IMR-90 (cell line): Measurements from ENCODE around the gene RPS6KA5. TPM values are rescaled to one million over a fixed set of nuclear protein-coding genes. Genes with fewer than 3 reads are reported as not detected.

Source experiments
- ATAC-seq: fragments of 200-7000 bp; cut with Tn5 transposase; 2 replicates; pipeline ENCODE4 v1.9.1; 2020; ENCODE audit warnings: low read depth, mild to moderate bottlenecking, moderate library complexity
- BruUV-seq: library from RNA; stranded (reverse); fragments of 400-500 nt; replicated peaks from 2 replicates; lab custom pipeline; 2021; lab: Mats Ljungman, UMichigan
- CTCF ChIA-PET: fragments of 300-600 bp; formaldehyde crosslinking; extraction: SDS; loops from one replicate; lab custom pipeline; 2021; ENCODE audit warnings: antibody characterized with exemption; lab: Yijun Ruan, JAX
- POLR2A ChIA-PET: fragments of 300-600 bp; sonication (Branson Sonifier 250); formaldehyde crosslinking; loops from one replicate; lab custom pipeline; 2022; ENCODE audit warnings: antibody characterized with exemption; ENCODE audit not compliant: unreplicated experiment; lab: Charles Lee
- DNase-seq: peaks from one replicate; pipeline ENCODE4 v3.0.0; 2013
- H2AFZ ChIP-seq: replicated peaks from 2 replicates; pipeline ENCODE3; 2013; ENCODE audit warnings: low read length, mild to moderate bottlenecking; ENCODE audit not compliant: poor library complexity
- H2AK5ac ChIP-seq: 2 replicates; pipeline ENCODE4 v1.6.1; 2013; ENCODE audit warnings: low read depth, low read length, inconsistent platforms
- H2AK9ac ChIP-seq: replicated peaks from 2 replicates; pipeline ENCODE3; 2013; ENCODE audit warnings: mild to moderate bottlenecking, low read depth, low read length, moderate library complexity; ENCODE audit not compliant: poor library complexity
- H2BK120ac ChIP-seq: 2 replicates; pipeline ENCODE4 v1.6.1; 2013; ENCODE audit warnings: low read depth, low read length, inconsistent platforms
- H2BK15ac ChIP-seq: 3 replicates; pipeline ENCODE4 v1.6.1; 2013; ENCODE audit warnings: low read depth, low read length, inconsistent platforms
- H2BK20ac ChIP-seq: 2 replicates; pipeline ENCODE4 v1.6.1; 2013; ENCODE audit warnings: low read depth, mild to moderate bottlenecking, inconsistent platforms, low read length, moderate library complexity
- H2BK5ac ChIP-seq: 2 replicates; pipeline ENCODE4 v1.6.1; 2013; ENCODE audit warnings: mild to moderate bottlenecking, low read depth, low read length, inconsistent platforms; ENCODE audit not compliant: poor library complexity, severe bottlenecking
- H3K14ac ChIP-seq: replicated peaks from 2 replicates; pipeline ENCODE4 v1.6.1; 2013; ENCODE audit warnings: low read depth, low read length, inconsistent platforms
- H3K18ac ChIP-seq: 2 replicates; pipeline ENCODE4 v1.6.1; 2013; ENCODE audit warnings: low read depth, low read length, control low read depth
- H3K23ac ChIP-seq: 2 replicates; pipeline ENCODE4 v1.6.1; 2013; ENCODE audit warnings: low read depth, low read length, inconsistent platforms
- H3K27ac ChIP-seq: 2 replicates; pipeline ENCODE4 v1.5.1; 2013; ENCODE audit warnings: mild to moderate bottlenecking, control low read depth, low read length; ENCODE audit not compliant: insufficient read depth
- H3K27me3 ChIP-seq: 2 replicates; pipeline ENCODE4 v1.6.1; 2013; ENCODE audit warnings: low read length; ENCODE audit not compliant: control insufficient read depth, insufficient read depth
- H3K36me3 ChIP-seq: 2 replicates; pipeline ENCODE4 v1.6.1; 2013; ENCODE audit warnings: low read length, mixed read lengths; ENCODE audit not compliant: control insufficient read depth, insufficient read depth
- H3K4ac ChIP-seq: 2 replicates; pipeline ENCODE4 v1.6.1; 2013; ENCODE audit warnings: low read depth, low read length, inconsistent platforms
- H3K4me1 ChIP-seq: 2 replicates; pipeline ENCODE4 v1.6.1; 2013; ENCODE audit warnings: low read length, mixed read lengths; ENCODE audit not compliant: control insufficient read depth, insufficient read depth
- H3K4me2 ChIP-seq: 2 replicates; pipeline ENCODE4 v1.6.1; 2013; ENCODE audit warnings: low read depth, mild to moderate bottlenecking, control low read depth, low read length, moderate library complexity
- H3K4me3 ChIP-seq: 2 replicates; pipeline ENCODE4 v1.5.1; 2013; ENCODE audit warnings: low read depth, mild to moderate bottlenecking, control low read depth, low read length, moderate library complexity; ENCODE audit not compliant: insufficient read depth
- H3K56ac ChIP-seq: 2 replicates; pipeline ENCODE4 v1.6.1; 2013; ENCODE audit warnings: low read length, inconsistent platforms; ENCODE audit not compliant: insufficient read depth; ENCODE audit errors: extremely low read depth
- H3K79me1 ChIP-seq, 2 experiments: 2 replicates each; pipeline ENCODE4 v1.6.1; 2013; ENCODE audit warnings: low read length in 2 of 2, inconsistent platforms in 1 of 2, low read depth in 1 of 2
- H3K9ac ChIP-seq: 2 replicates; pipeline ENCODE4 v1.6.1; 2013; ENCODE audit warnings: low read depth, low read length, control low read depth
- H3K9me1 ChIP-seq: 2 replicates; pipeline ENCODE4 v1.6.1; 2013; ENCODE audit warnings: low read length, inconsistent platforms; ENCODE audit not compliant: insufficient read depth
- H3K9me3 ChIP-seq: 2 replicates; pipeline ENCODE4 v1.6.1; 2013; ENCODE audit warnings: low read length; ENCODE audit not compliant: control insufficient read depth, insufficient read depth
- H4K20me1 ChIP-seq: 2 replicates; pipeline ENCODE4 v1.6.1; 2013; ENCODE audit warnings: low read length, inconsistent platforms; ENCODE audit not compliant: insufficient read depth
- H4K5ac ChIP-seq: 2 replicates; pipeline ENCODE4 v1.6.1; 2013; ENCODE audit warnings: mild to moderate bottlenecking, low read depth, low read length, control low read depth
- H4K8ac ChIP-seq, 2 experiments: 2 replicates each; pipeline ENCODE4 v1.6.1; 2013; ENCODE audit warnings: low read depth in 2 of 2, low read length in 2 of 2, control low read depth in 1 of 2, inconsistent platforms in 1 of 2
- H4K91ac ChIP-seq: 2 replicates; pipeline ENCODE4 v1.6.1; 2013; ENCODE audit warnings: low read depth, low read length, inconsistent platforms; ENCODE audit not compliant: insufficient read depth
- BHLHE40 ChIP-seq: fragments of 150-350 bp; IDR thresholded peaks from 2 replicates; pipeline ENCODE4 v1.6.1; 2016; ENCODE audit warnings: mild to moderate bottlenecking, low read depth, low read length
- CEBPB ChIP-seq: IDR thresholded peaks from 2 replicates; pipeline ENCODE4 v1.6.1; 2012; ENCODE audit warnings: low read depth, low read length, improper control_type of control experiment
- CHD1 ChIP-seq: IDR thresholded peaks from 2 replicates; pipeline ENCODE4 v1.6.1; 2012; ENCODE audit warnings: low read depth, low read length, improper control_type of control experiment
- CTCF ChIP-seq: conservative IDR thresholded peaks from 2 replicates; pipeline ENCODE4 v1.5.1; 2012; ENCODE audit warnings: mild to moderate bottlenecking, low read depth, low read length, improper control_type of control experiment
- ELK1 ChIP-seq: fragments of 150-350 bp; IDR thresholded peaks from 2 replicates; pipeline ENCODE4 v1.6.1; 2016; ENCODE audit warnings: low read depth, mild to moderate bottlenecking, low read length, moderate library complexity, borderline replicate concordance
- FOS ChIP-seq: fragments of 150-350 bp; IDR thresholded peaks from 2 replicates; pipeline ENCODE4 v1.6.1; 2016; ENCODE audit warnings: low read depth, low read length
- MAFK ChIP-seq: IDR thresholded peaks from 2 replicates; pipeline ENCODE4 v1.6.1; 2012; ENCODE audit warnings: low read depth, low read length, improper control_type of control experiment
- MAZ ChIP-seq: IDR thresholded peaks from 2 replicates; pipeline ENCODE4 v1.6.1; 2012; ENCODE audit warnings: low read depth, mild to moderate bottlenecking, low read length, improper control_type of control experiment, moderate library complexity, borderline replicate concordance
- MXI1 ChIP-seq: IDR thresholded peaks from 2 replicates; pipeline ENCODE4 v1.6.1; 2012; ENCODE audit warnings: low read depth, mild to moderate bottlenecking, low read length, moderate library complexity, borderline replicate concordance
- NFE2L2 ChIP-seq: fragments of 150-350 bp; IDR thresholded peaks from 2 replicates; pipeline ENCODE4 v1.6.1; 2016; ENCODE audit warnings: low read depth, mild to moderate bottlenecking, low read length
- POLR2A ChIP-seq: IDR thresholded peaks from 2 replicates; pipeline ENCODE4 v1.6.1; 2012; ENCODE audit warnings: mild to moderate bottlenecking, low read depth, low read length
- RAD21 ChIP-seq: IDR thresholded peaks from 2 replicates; pipeline ENCODE4 v1.6.1; 2012; ENCODE audit warnings: low read length, improper control_type of control experiment
- RCOR1 ChIP-seq: IDR thresholded peaks from 2 replicates; pipeline ENCODE4 v1.6.1; 2012; ENCODE audit warnings: mild to moderate bottlenecking, low read length, improper control_type of control experiment; ENCODE audit not compliant: insufficient replicate concordance
- SMC3 ChIP-seq: fragments of 150-350 bp; IDR thresholded peaks from 2 replicates; pipeline ENCODE4 v1.6.1; 2016; ENCODE audit warnings: low read depth, mild to moderate bottlenecking, antibody characterized with exemption, low read length, moderate library complexity
- USF2 ChIP-seq: fragments of 150-350 bp; IDR thresholded peaks from 2 replicates; pipeline ENCODE4 v1.6.1; 2017; ENCODE audit warnings: mild to moderate bottlenecking, antibody characterized with exemption, low read length, low read depth
- WGBS, 2 experiments: methylation state at CpG; one replicate each; pipeline versions ENCODE4 v1.1.5 to v1.1.7; 2013; ENCODE audit warnings: missing lambda C conversion rate in 2 of 2; ENCODE audit not compliant: insufficient read length in 1 of 2; ENCODE audit errors: extremely low coverage in 2 of 2; 5-methylcytosine and 5-hydroxymethylcytosine counted together
- dilution Hi-C: fragments of 300-500 bp; cut with HindIII; formaldehyde crosslinking; loops from one replicate; pipeline ENCODE4 v1.14.3; 2018; ENCODE audit warnings: low sequenced_read_pairs; ENCODE audit not compliant: unreplicated experiment
- in situ Hi-C: fragments of 300-500 bp; cut with MboI; formaldehyde crosslinking; loops from 3 replicates; pipeline ENCODE4 v1.14.3; 2019; ENCODE audit warnings: low sequenced_read_pairs, inconsistent platforms, mixed read lengths
- intact Hi-C: fragments of 100-400 bp; cut with micrococcal nuclease; formaldehyde crosslinking; loops from 2 replicates; pipeline ENCODE4 v1.10.0; 2022
- polyA plus RNA-seq, 3 experiments: library from polyadenylated mRNA; depleted of rRNA; stranded (reverse); fragments of >200 nt; gene quantifications; 2 replicates each; pipeline ENCODE4 v1.2.3, GENCODE V29; 2012; ENCODE audit warnings: low replicate concordance in 1 of 3
- total RNA-seq: library from RNA; depleted of rRNA; stranded (reverse); fragments of >200 nt; gene quantifications from 2 replicates; pipeline ENCODE4 v1.2.3, GENCODE V29; 2012

The RPS6KA5 gene
- total and polyA plus RNA-seq, 2 of the 4 experiments (the other 2 are of a cell fraction): 0.36 TPM

- CTCF ChIA-PET: interaction anchor here (0.5 to 1.6 kb wide), 5 partner anchors 9 to 352 kb away, joined by 3 to 8 read pairs (median 5); no protein-coding TSS in a partner anchor
- no TSS peak for BruUV-seq
- no peak overlapping the region for H4K8ac ChIP-seq
- no peak overlapping the region for H3K56ac ChIP-seq
- no peak overlapping the region for H2BK15ac ChIP-seq
- H2AK9ac ChIP-seq: no peak overlapping the region
- H3K27ac ChIP-seq: no peak overlapping the region
- H3K14ac ChIP-seq: no peak overlapping the region
- no peak overlapping the region for H2BK120ac ChIP-seq
- H3K4me1 ChIP-seq: no peaks in the 10 kb centered on the region
- in situ Hi-C loops: no loop called here
- no peak overlapping the region for H2BK20ac ChIP-seq
- no peak overlapping the region for H3K23ac ChIP-seq
- H3K4me2 ChIP-seq: no peak overlapping the region
- no peak overlapping the region for H3K18ac ChIP-seq
- H3K9ac ChIP-seq: no peak overlapping the region
- no peak overlapping the region for H2AFZ ChIP-seq
- no peaks in the 10 kb centered on the region for H4K20me1 ChIP-seq
- H4K5ac ChIP-seq: no peak overlapping the region
- no peaks in the 10 kb centered on the region for H3K9me1 ChIP-seq
- TF ChIP-seq RAD21 (no peak), CTCF (no peak), BHLHE40 (no peak), SMC3 (no peak), MAFK (no peak), POLR2A (no peak), FOS (no peak), RCOR1 (no peak), CEBPB (no peak), ELK1 (no peak), NFE2L2 (no peak), MAZ (no peak), USF2 (no peak), MXI1 (no peak), CHD1 (no peak)
- no peaks in the 10 kb centered on the region for H3K9me3 ChIP-seq
- H2BK5ac ChIP-seq: no peak overlapping the region
- no peaks in the 10 kb centered on the region for H3K36me3 ChIP-seq
- no peaks in the 10 kb centered on the region for H3K79me1 ChIP-seq
- H3K27me3 ChIP-seq: no peaks in the 10 kb centered on the region
- ATAC-seq (no peak), DNase-seq (no peak)
- H4K91ac ChIP-seq: no peak overlapping the region
- H3K4me3 ChIP-seq: no peak overlapping the region
- dilution Hi-C loops: no loop called here
- no peak overlapping the region for H2AK5ac ChIP-seq
- POLR2A ChIA-PET: no interaction called here
- WGBS, 2 experiments: 100% methylated on average over 1 of the region's 1 CpG; no CpG with 5 or more reads in 1 of the 2 experiments
- no peak overlapping the region for H3K4ac ChIP-seq
- intact Hi-C loops: no loop called here
Observed at GRCh38 chr14:91040545-91040944, 19.9 kb downstream of the RPS6KA5 start.
